Measurements from ENCODE around the gene JMJD7.

DNA sequence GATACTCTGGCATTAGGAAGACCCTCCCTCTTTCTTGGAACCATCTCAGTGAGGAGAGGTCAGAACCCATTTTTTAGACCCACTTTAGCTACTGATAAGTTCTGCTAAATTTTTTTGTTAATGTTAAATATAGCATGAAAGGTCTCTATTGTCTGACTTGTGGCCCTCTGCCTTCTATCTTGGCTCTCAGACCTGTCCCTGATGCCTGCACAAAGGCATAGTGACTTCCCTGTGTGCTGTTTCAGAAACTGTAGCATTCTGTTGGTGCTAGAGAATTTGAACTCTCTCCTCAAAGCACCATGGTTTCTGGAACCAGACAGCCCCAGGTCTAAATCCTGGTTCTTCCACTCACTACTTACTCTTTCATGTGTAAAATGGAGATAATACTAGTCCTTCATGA lies 38.2 kb upstream of the JMJD7 start:
- TF ChIP-seq, protein P1, sequence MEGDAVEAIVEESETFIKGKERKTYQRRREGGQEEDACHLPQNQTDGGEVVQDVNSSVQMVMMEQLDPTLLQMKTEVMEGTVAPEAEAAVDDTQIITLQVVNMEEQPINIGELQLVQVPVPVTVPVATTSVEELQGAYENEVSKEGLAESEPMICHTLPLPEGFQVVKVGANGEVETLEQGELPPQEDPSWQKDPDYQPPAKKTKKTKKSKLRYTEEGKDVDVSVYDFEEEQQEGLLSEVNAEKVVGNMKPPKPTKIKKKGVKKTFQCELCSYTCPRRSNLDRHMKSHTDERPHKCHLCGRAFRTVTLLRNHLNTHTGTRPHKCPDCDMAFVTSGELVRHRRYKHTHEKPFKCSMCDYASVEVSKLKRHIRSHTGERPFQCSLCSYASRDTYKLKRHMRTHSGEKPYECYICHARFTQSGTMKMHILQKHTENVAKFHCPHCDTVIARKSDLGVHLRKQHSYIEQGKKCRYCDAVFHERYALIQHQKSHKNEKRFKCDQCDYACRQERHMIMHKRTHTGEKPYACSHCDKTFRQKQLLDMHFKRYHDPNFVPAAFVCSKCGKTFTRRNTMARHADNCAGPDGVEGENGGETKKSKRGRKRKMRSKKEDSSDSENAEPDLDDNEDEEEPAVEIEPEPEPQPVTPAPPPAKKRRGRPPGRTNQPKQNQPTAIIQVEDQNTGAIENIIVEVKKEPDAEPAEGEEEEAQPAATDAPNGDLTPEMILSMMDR (IDR thresholded peaks at IDR 0.05): no peak
- TF ChIP-seq TCF7L2 (IDR thresholded peaks at IDR 0.05; ENCODE audit: low read depth, low read length): no peak
- TF ChIP-seq, protein P2, sequence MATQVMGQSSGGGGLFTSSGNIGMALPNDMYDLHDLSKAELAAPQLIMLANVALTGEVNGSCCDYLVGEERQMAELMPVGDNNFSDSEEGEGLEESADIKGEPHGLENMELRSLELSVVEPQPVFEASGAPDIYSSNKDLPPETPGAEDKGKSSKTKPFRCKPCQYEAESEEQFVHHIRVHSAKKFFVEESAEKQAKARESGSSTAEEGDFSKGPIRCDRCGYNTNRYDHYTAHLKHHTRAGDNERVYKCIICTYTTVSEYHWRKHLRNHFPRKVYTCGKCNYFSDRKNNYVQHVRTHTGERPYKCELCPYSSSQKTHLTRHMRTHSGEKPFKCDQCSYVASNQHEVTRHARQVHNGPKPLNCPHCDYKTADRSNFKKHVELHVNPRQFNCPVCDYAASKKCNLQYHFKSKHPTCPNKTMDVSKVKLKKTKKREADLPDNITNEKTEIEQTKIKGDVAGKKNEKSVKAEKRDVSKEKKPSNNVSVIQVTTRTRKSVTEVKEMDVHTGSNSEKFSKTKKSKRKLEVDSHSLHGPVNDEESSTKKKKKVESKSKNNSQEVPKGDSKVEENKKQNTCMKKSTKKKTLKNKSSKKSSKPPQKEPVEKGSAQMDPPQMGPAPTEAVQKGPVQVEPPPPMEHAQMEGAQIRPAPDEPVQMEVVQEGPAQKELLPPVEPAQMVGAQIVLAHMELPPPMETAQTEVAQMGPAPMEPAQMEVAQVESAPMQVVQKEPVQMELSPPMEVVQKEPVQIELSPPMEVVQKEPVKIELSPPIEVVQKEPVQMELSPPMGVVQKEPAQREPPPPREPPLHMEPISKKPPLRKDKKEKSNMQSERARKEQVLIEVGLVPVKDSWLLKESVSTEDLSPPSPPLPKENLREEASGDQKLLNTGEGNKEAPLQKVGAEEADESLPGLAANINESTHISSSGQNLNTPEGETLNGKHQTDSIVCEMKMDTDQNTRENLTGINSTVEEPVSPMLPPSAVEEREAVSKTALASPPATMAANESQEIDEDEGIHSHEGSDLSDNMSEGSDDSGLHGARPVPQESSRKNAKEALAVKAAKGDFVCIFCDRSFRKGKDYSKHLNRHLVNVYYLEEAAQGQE (IDR thresholded peaks at IDR 0.05; ENCODE audit: insufficient read depth in 1 of 2, low read depth in 2 of 2, low read length in 1 of 2): no peak
- no peak for TF ChIP-seq SIN3A (IDR thresholded peaks at IDR 0.05; ENCODE audit: borderline replicate concordance, insufficient read depth, low read depth, low read length)
